ENCODE results near the gene CD4.
"Not testable (repeated sequence)": the region's sequence is repeated elsewhere in the genome, so short reads cannot be mapped to it uniquely, and the experiment has no call there.

The CD4 gene

GRCh38 chr12:6788972-6789924 is at the start of gene CD4:
TSS of gene CD4 (plus strand) at chr12:6789528. CDS start at chr12:6800139, 10,611 bp downstream.
- peak; percentile 56 for DNase-seq (ENCODE audit: low read depth)

DNA sequence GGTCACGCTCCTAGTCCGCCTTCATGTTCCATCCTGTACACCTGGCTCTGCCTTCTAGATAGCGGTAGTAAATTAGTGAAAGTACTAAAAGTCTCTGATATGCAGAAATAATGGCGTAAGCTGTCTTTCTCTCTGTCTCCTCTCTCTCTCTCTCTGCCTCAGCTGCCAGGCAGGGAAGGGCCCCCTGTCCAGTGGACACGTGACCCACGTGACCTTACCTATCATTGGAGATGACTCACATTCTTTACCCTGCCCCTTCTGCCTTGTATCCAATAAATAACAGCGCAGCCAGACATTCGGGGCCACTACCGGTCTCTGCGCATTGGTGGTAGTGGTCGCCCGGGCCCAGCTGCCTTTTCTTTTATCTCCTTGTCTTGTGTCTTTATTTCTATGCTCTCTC is 47.2 kb upstream of the CD4 start:
- DNase-seq (ENCODE audit: low read depth) = not testable (repeated sequence)

DNA sequence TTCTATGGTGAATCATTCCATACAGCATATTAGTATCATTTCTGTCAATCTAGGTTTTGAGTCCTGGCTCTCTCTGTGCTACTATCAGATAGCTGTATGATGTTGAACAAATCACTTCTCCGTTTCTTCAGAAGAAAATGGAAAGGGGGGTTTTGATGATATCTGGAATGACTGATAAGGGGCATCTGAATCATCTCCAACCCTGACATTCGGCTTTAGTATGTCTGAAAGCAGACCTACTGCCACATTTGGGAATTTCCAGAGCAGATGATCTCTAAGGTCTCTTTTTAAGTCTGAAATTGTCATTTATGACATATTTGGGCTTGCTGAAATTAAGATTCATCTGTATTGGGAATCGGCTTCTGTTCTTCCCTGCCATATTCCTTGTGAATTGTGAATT is 46.5 kb upstream of the CD4 start:
- no peak for DNase-seq (ENCODE audit: low read depth)

DNA sequence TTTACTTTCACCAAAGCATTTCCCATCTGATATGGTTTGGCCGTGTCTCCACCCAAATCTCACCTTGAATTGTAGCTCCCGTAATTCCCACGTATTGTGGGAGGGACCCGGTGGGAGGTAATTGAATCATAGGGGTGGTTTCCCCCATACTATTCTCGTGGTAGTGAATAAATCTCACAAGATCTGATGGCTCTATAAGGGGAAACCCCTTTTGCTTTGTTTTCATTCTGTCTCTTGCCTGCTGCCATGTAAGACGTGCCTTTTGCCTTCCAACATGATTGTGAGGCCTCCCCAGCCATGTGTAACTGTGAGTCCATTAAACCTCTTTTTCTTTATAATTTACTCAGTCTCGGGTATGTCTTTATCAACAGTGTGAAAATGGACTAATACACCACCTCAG is 46.0 kb upstream of the CD4 start:
- DNase-seq (ENCODE audit: low read depth) = not testable (repeated sequence)

- no peak for DNase-seq (ENCODE audit: low read depth)
Observed at GRCh38 chr12:6745741-6746525, 43.4 kb upstream of the CD4 start.

GRCh38 chr12:6747216-6747615 is 42.1 kb upstream of the CD4 start:
- DNase-seq (ENCODE audit: low read depth) = no peak

DNA sequence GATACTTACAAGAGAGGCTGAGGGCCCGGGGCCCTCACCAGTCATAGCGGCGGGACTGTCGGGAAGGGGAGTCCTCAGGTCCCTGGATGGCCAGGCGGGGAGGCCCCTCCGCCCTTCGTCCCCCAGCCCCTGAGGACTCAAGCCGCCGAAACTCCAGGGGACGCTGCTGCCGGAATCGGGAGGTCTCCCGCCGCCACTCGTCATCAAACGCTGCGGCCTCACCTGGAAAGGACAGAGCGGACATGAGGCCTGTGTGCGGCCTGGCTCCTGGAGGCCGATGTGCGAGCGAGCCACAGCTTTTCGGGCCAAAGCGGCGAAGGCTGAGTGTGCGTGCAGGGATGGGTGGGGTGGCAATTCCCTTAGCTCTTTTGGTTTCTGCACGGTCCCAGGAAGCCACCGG is 40.6 kb upstream of the CD4 start:
- DNase-seq (ENCODE audit: low read depth) = no peak

GRCh38 chr12:6750506-6750905 is 38.8 kb upstream of the CD4 start:
- no peak for DNase-seq (ENCODE audit: low read depth)

DNA sequence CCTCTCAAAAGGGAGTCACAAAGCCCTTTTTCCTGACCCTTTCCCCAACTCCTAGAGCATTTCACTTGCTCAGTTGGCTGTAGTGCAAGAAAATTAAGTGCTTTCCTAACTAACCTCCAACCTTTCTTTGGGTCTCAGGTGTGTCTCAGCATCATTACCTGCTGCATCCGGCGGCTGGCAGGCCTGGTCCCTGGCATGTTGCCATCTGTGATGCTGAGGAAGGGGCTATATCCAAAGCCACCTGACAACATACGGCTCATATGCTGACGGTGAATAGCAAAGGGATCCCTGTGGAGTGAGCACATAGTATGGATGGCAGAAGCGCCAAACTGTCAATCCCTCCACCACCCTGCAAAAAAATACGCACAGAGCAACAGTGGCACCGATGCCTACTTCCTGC is 37.6 kb upstream of the CD4 start:
- DNase-seq (ENCODE audit: low read depth) = no peak

- DNase-seq (ENCODE audit: low read depth) = no peak
Observed at GRCh38 chr12:6752167-6752920, 37.0 kb upstream of the CD4 start.

- peak; percentile 94 for DNase-seq (ENCODE audit: low read depth)
Observed at GRCh38 chr12:6752921-6753771, 36.2 kb upstream of the CD4 start, which contains the start of gene MLF2. TSS of gene MLF2 (minus strand) at chr12:6753141. CDS start at chr12:6752334, 807 bp downstream.

- DNase-seq (ENCODE audit: low read depth) = no peak
Observed at GRCh38 chr12:6753772-6754356, 35.5 kb upstream of the CD4 start.

- DNase-seq (ENCODE audit: low read depth) = no peak
Observed at GRCh38 chr12:6754411-6754810, 34.9 kb upstream of the CD4 start.

DNA sequence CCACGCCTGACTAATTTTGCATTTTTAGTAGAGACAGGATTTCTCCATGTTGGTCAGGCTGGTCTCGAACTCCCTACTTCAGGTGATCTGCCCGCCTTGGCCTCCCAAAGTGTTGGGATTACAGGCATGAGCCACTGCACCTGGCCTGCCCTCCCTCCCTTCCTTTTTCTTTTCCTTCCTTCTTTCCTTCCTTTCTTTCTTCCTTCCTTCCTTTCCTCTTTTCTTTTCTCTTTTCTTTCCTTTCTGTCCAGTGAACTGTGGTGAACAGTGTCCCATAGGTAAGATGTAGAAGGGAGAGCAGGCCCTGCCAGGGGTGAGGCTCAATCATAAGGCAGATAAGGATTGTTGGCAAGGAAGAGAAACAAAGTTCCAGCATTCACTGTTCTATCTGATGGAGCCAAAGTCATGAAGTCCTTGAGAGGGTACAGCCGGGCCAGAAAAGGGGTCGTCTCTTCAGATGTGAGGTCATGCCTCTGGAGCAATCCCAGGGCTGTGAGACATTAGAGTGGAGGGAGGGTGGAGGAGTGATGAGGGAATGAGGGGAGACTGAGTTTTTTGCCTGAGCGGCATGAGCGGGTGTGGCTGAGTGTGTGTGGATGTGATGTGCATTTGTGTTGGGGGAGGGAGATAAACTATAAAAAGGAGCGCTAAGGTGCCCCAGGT is 32.2 kb upstream of the CD4 start:
- DNase-seq (ENCODE audit: low read depth) = no peak

DNA sequence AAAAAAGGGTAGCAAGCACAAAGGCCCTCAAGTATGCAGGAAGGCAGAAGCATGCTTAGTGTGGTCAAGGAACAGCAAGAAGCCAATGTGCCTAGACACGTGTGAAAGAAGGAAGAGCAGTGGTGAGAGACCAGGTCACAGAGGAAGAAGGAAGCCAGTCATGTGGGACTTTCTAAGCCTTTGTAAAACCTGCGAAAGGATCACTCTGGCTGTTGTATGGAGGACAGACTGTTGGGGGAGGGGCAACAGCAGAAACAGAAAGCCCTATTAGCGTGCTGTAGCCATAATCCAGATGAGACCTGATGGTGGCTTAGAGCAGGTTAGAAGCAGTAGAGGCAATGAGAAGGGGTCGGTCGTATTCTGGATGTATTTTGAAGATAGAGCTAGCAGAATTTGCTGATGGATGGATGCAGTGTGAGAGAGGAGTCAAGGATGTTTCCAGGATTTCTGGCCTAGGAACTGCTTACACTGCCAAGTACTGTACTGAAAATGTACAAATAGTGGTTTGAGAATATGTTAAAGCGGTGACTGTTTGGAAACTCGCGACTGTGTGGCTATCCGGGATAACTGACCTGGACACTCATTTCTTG is 30.7 kb upstream of the CD4 start:
- no peak for DNase-seq (ENCODE audit: low read depth)

DNA sequence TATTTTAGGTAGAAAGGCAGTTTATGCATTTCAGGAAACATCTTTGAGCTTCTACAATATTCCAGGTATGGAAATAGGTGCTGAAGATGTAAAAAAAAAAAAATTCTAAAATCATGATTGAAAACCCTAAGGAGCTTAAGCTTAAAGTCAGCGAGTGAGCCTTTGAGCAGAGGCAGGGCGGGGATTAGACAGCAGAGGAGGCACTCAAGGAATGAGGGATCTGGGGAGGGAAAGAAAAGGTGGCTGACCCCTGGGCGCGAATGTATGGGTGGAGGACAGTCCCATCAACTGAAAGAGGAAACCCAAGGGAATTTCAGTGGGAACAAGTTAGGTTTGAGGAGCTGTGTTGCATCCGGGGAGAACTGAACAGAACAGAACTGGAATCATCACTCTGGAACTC is 29.6 kb upstream of the CD4 start:
- DNase-seq (ENCODE audit: low read depth) = no peak

GRCh38 chr12:6763380-6763779 is 25.9 kb upstream of the CD4 start:
- no peak for DNase-seq (ENCODE audit: low read depth)

DNA sequence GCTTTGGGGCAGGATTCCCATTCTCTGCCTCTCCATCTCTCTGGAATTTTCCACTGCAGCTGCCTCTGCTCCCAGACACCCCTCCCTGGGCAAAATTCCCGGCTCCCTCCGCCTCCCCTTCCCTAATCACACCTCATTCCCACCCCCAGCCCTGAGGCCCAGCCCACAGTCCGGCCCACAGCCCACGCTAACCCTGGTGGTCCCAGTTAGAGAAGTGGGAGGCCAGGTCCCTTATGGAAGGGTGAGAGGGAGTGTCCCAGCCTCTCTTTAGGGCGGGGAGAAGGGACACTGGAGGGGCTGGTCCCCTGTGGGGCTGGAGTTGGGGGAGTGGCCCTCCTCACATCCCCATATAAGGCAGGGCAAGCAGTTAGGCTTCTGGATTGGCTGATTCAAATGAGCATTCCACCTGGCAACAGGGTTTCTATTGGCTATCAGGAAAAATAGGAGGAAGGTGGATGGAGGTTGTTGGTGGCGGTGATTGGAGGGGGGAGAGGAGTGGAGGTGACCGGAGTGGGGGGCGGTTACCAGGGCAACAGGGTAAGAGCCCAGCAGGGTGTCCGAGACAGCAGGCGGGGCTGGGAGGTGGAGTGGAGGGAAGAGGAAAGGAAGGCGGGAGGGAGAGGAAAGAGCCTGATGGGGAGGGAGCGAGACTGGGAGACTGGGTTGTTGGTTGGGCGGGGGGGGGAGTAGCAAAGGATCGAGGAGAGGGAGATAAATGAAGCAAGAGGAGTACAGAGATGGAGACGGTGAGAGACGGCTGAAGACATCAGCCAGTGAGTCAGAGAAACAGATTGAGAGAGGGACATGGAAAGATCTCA is 25.1 kb upstream of the CD4 start:
- no peak for DNase-seq (ENCODE audit: low read depth)

DNA sequence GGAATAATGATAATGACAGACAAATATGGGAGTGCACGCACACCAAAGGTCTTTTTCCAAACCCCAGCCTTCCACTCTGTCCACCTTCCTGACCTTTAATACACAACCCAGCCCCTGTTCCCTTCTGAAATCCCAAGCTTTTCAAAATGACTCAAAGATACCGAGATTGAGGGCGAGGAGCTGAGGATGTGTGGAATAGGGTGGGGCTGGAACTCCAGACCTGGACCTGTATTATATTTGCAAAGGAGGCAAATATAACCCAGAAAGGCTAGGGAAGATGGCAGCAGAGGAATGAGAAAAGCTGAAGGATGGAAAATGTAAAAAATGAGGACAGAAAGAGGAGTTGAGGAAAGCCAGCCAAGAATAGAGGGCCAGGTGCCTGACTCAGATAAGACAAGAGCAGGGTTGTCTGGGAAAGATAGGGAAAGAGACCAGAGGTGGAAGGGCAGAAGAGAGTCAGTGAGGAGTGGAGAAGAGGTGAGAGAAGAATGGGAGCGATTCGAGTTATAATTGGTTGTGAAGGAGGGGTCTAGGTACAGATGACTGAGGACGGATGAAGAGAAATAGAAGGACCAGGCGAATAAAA is 24.2 kb upstream of the CD4 start:
- no peak for DNase-seq (ENCODE audit: low read depth)

Measured in activated T-helper 9 cell treated with anti-CD3 and anti-CD28 coated beads, Interleukin-2, amount 50 U/mL, for 16 hours (primary cell).